ENCODE results near the gene STAB2.
"Not testable (repeated sequence)": the region's sequence is repeated elsewhere in the genome, so short reads cannot be mapped to it uniquely, and the experiment has no call there.

The STAB2 gene

GRCh38 chr12:103805655-103806360, 218.7 kb downstream of the STAB2 start:
- H3K9me3 ChIP-seq (ENCODE audit: insufficient read depth, low read length) = no peaks in the 10 kb centered on the region
- peaks cover 32% of the 10 kb centered on the region for H3K36me3 ChIP-seq (ENCODE audit: insufficient read depth, insufficient read length, low read length)
- H3K27me3 ChIP-seq (ENCODE audit: insufficient read depth, insufficient read length) = no peaks in the 10 kb centered on the region
- H3K4me3 ChIP-seq (ENCODE audit: insufficient read length, low read depth) = no peak overlapping the region
- no peak overlapping the region for H3K9ac ChIP-seq (ENCODE audit: insufficient read length, low read depth)
- no peak for TF ChIP-seq YY1 (IDR thresholded peaks at IDR 0.05; ENCODE audit: insufficient read depth, insufficient read length)
- no peak for TF ChIP-seq ZNF274 (IDR thresholded peaks at IDR 0.05; ENCODE audit: low read depth, low read length)
- peaks cover 4% of the 10 kb centered on the region for H3K4me1 ChIP-seq (ENCODE audit: insufficient read depth, insufficient read length)
- DNase-seq (ENCODE audit: low read depth, low spot score) = no peak

- DNase-seq (ENCODE audit: low read depth, low spot score) = no peak
- TF ChIP-seq SUZ12 (IDR thresholded peaks at IDR 0.05; ENCODE audit: extremely low read depth, insufficient read depth, insufficient read length) = no peak
- no peak for TF ChIP-seq YY1 (IDR thresholded peaks at IDR 0.05; ENCODE audit: insufficient read depth, insufficient read length)
- TF ChIP-seq ZNF274 (IDR thresholded peaks at IDR 0.05; ENCODE audit: low read depth, low read length) = no peak
- H3K36me3 ChIP-seq (ENCODE audit: insufficient read depth, insufficient read length, low read length) = peaks cover 37% of the 10 kb centered on the region
- no peak overlapping the region for H3K4me3 ChIP-seq (ENCODE audit: insufficient read length, low read depth)
- no peaks in the 10 kb centered on the region for H3K9me3 ChIP-seq (ENCODE audit: insufficient read depth, low read length)
- peaks cover 4% of the 10 kb centered on the region for H3K4me1 ChIP-seq (ENCODE audit: insufficient read depth, insufficient read length)
- no peaks in the 10 kb centered on the region for H3K27me3 ChIP-seq (ENCODE audit: insufficient read depth, insufficient read length)
- H3K9ac ChIP-seq (ENCODE audit: insufficient read length, low read depth) = no peak overlapping the region
These were observed 219.7 kb downstream of the STAB2 start for GRCh38 chr12:103806803-103807202.

- DNase-seq (ENCODE audit: low read depth, low spot score) = no peak
- Histone ChIP-seq H3K9me3 (ENCODE audit: insufficient read depth, low read length) (no peaks in the 10 kb centered on the region), H3K4me1 (ENCODE audit: insufficient read depth, insufficient read length) (peaks cover 4% of the 10 kb centered on the region), H3K4me3 (ENCODE audit: insufficient read length, low read depth) (no peak overlapping the region), H3K27me3 (ENCODE audit: insufficient read depth, insufficient read length) (no peaks in the 10 kb centered on the region), H3K9ac (ENCODE audit: insufficient read length, low read depth) (no peak overlapping the region), H3K36me3 (ENCODE audit: insufficient read depth, insufficient read length, low read length) (peaks cover 40% of the 10 kb centered on the region)
- no peak for TF ChIP-seq SUZ12 (IDR thresholded peaks at IDR 0.05; ENCODE audit: extremely low read depth, insufficient read depth, insufficient read length)
These were observed 220.6 kb downstream of the STAB2 start for GRCh38 chr12:103807561-103808238.

- Histone ChIP-seq H3K4me1 (ENCODE audit: insufficient read depth, insufficient read length) (peaks cover 4% of the 10 kb centered on the region), H3K9me3 (ENCODE audit: insufficient read depth, low read length) (no peaks in the 10 kb centered on the region), H3K36me3 (ENCODE audit: insufficient read depth, insufficient read length, low read length) (peaks cover 47% of the 10 kb centered on the region), H3K27me3 (ENCODE audit: insufficient read depth, insufficient read length) (no peaks in the 10 kb centered on the region), H3K9ac (ENCODE audit: insufficient read length, low read depth) (no peak overlapping the region), H3K4me3 (ENCODE audit: insufficient read length, low read depth) (no peak overlapping the region)
- no peak for DNase-seq (ENCODE audit: low read depth, low spot score)
- no peak for TF ChIP-seq YY1 (IDR thresholded peaks at IDR 0.05; ENCODE audit: insufficient read depth, insufficient read length)
- no peak for TF ChIP-seq ZNF274 (IDR thresholded peaks at IDR 0.05; ENCODE audit: low read depth, low read length)
- no peak for TF ChIP-seq SUZ12 (IDR thresholded peaks at IDR 0.05; ENCODE audit: extremely low read depth, insufficient read depth, insufficient read length)
These were observed 221.3 kb downstream of the STAB2 start for GRCh38 chr12:103808239-103808880.

GRCh38 chr12:103809154-103809553, 222.1 kb downstream of the STAB2 start:
- no peak for DNase-seq (ENCODE audit: low read depth, low spot score)
- Histone ChIP-seq H3K4me1 (ENCODE audit: insufficient read depth, insufficient read length) (peaks cover 4% of the 10 kb centered on the region), H3K9me3 (ENCODE audit: insufficient read depth, low read length) (no peaks in the 10 kb centered on the region), H3K4me3 (ENCODE audit: insufficient read length, low read depth) (no peak overlapping the region), H3K36me3 (ENCODE audit: insufficient read depth, insufficient read length, low read length) (peaks cover 55% of the 10 kb centered on the region), H3K9ac (ENCODE audit: insufficient read length, low read depth) (no peak overlapping the region), H3K27me3 (ENCODE audit: insufficient read depth, insufficient read length) (no peaks in the 10 kb centered on the region)
- TF ChIP-seq YY1 (IDR thresholded peaks at IDR 0.05; ENCODE audit: insufficient read depth, insufficient read length) = no peak

GRCh38 chr12:103809639-103810038, 222.6 kb downstream of the STAB2 start:
- not testable (repeated sequence) for H3K9me3 ChIP-seq (ENCODE audit: insufficient read depth, low read length); H3K4me1 ChIP-seq (ENCODE audit: insufficient read depth, insufficient read length); DNase-seq (ENCODE audit: low read depth, low spot score); H3K27me3 ChIP-seq (ENCODE audit: insufficient read depth, insufficient read length); H3K4me3 ChIP-seq (ENCODE audit: insufficient read length, low read depth); H3K9ac ChIP-seq (ENCODE audit: insufficient read length, low read depth)
- H3K36me3 ChIP-seq (ENCODE audit: insufficient read depth, insufficient read length, low read length) = peaks cover 60% of the 10 kb centered on the region

GRCh38 chr12:103810111-103810510, 223.0 kb downstream of the STAB2 start:
- H3K4me1 ChIP-seq (ENCODE audit: insufficient read depth, insufficient read length) = peaks cover 4% of the 10 kb centered on the region
- H3K36me3 ChIP-seq (ENCODE audit: insufficient read depth, insufficient read length, low read length) = peaks cover 63% of the 10 kb centered on the region

More at GRCh38 chr12:103810111-103810510, 223.0 kb downstream of the STAB2 start:
- no peak for TF ChIP-seq YY1 (IDR thresholded peaks at IDR 0.05; ENCODE audit: insufficient read depth, insufficient read length)
- DNase-seq (ENCODE audit: low read depth, low spot score) = no peak
- Histone ChIP-seq H3K4me3 (ENCODE audit: insufficient read length, low read depth) (no peak overlapping the region), H3K27me3 (ENCODE audit: insufficient read depth, insufficient read length) (no peaks in the 10 kb centered on the region), H3K9ac (ENCODE audit: insufficient read length, low read depth) (no peak overlapping the region), H3K9me3 (ENCODE audit: insufficient read depth, low read length) (no peaks in the 10 kb centered on the region)
